Right cardiac atrium (tissue), 5 donors: Measurements from ENCODE around the gene CAPN14. TPM values are rescaled to one million over a fixed set of nuclear protein-coding genes. Genes with fewer than 3 reads are reported as not detected.

Source experiments
- ATAC-seq, 2 donors: fragments of 200-7000 bp; cut with Tn5 transposase; one replicate each; pipeline versions ENCODE4 v1.8.0 to v1.9.1; 2020; ENCODE audit warnings: moderate library complexity in 2 of 2, mild to moderate bottlenecking in 1 of 2
- DNase-seq, 3 donors: peaks; one replicate each; pipeline ENCODE4 v3.0.0-alpha.2; 2020
- H3K27ac ChIP-seq: one replicate; pipeline ENCODE4 v1.5.1; 2013; ENCODE audit warnings: mild to moderate bottlenecking, low read length, control low read depth, moderate library complexity
- H3K27me3 ChIP-seq: one replicate; pipeline ENCODE4 v1.6.1; 2013; ENCODE audit not compliant: control insufficient read depth, insufficient read depth
- H3K4me1 ChIP-seq: one replicate; pipeline ENCODE4 v1.6.1; 2013; ENCODE audit warnings: low read length; ENCODE audit not compliant: control insufficient read depth, insufficient read depth
- H3K4me3 ChIP-seq: one replicate; pipeline ENCODE4 v1.5.1; 2013; ENCODE audit warnings: low read length, control low read depth
- H3K9me3 ChIP-seq: one replicate; pipeline ENCODE4 v1.6.1; 2013; ENCODE audit warnings: low read length; ENCODE audit not compliant: control insufficient read depth
- WGBS: extraction: QIAGEN DNeasy Blood & Tissue Kit; methylation state at CpG from one replicate; pipeline ENCODE4 v1.1.7; 2013; 5-methylcytosine and 5-hydroxymethylcytosine counted together
- intact Hi-C, 4 donors: fragments of 100-400 bp; cut with DNase I; formaldehyde crosslinking; loops; one replicate each; pipeline versions ENCODE4 v1.11.0 to v1.14.0; 2022 to 2023
- polyA plus RNA-seq: library from polyadenylated mRNA; stranded (reverse); fragments of 200-250 nt; gene quantifications from one replicate; pipeline ENCODE4 v1.2.3, GENCODE V29; 2013
- total RNA-seq, 4 donors: library from RNA; stranded (reverse); fragmentation: NEBNext Ultra II Directional; extraction: Animal tissue kit (Norgen Biotek cat#: 25700); gene quantifications; one replicate each; pipeline ENCODE4 v1.2.1, GENCODE V29; 2021
- donor health status: healthy with polysubstance abuse.
- donor health status: DM: no; HTN: yes; CAD: no.
- donor health status: DM: no; HTN: no; CAD: no.
- donor health status: DM: no; HTN: yes; CAD: no; lungs with severe emphysema.
- donor health status: DM: yes; HTN: yes; CAD: no.

CAPN14 gene
- total and polyA plus RNA-seq, 5 donors: 0.07 to 0.18 (median 0.09) TPM

- WGBS: 86% methylated on average over 6 of the region's 6 CpGs
- no peak overlapping the region for H3K4me3 ChIP-seq
- H3K4me1 ChIP-seq: no peaks in the 10 kb centered on the region
- intact Hi-C loops: loop anchor here in 3 of 4 donors (5.0 to 10.0 kb wide), 3 partner anchors 167 to 453 kb away; no protein-coding TSS in a partner anchor
- DNase-seq: no peak
- H3K27me3 ChIP-seq: peaks cover 3% of the 10 kb centered on the region
- H3K9me3 ChIP-seq: no peaks in the 10 kb centered on the region
- ATAC-seq: no peak
- H3K27ac ChIP-seq: no peak overlapping the region
Measured at GRCh38 chr2:31168291-31168690, 49.0 kb downstream of the CAPN14 start.

- DNase-seq: no peak
- H3K4me1 ChIP-seq: no peaks in the 10 kb centered on the region
- H3K27ac ChIP-seq: no peak overlapping the region
- H3K27me3 ChIP-seq: peaks cover 3% of the 10 kb centered on the region
- ATAC-seq: no peak
- intact Hi-C loops: loop anchor here in 3 of 4 donors (5.0 to 10.0 kb wide), 3 partner anchors 168 to 452 kb away; no protein-coding TSS in a partner anchor
- WGBS: 66% methylated on average over 1 of the region's 1 CpG
- H3K9me3 ChIP-seq: no peaks in the 10 kb centered on the region
- no peak overlapping the region for H3K4me3 ChIP-seq
Measured at GRCh38 chr2:31166925-31167324, 50.4 kb downstream of the CAPN14 start.

- DNase-seq (no peak), ATAC-seq (no peak)
- intact Hi-C loops: loop anchor here in 2 of 4 donors (10.0 kb wide), 2 partner anchors 172 to 448 kb away; no protein-coding TSS in a partner anchor
- whole genome bisulfite sequencing: 63% methylated on average over 6 of the region's 6 CpGs
- H3K4me1 ChIP-seq: no peaks in the 10 kb centered on the region
- H3K9me3 ChIP-seq: no peaks in the 10 kb centered on the region
- H3K4me3 ChIP-seq: no peak overlapping the region
- no peak overlapping the region for H3K27ac ChIP-seq
- H3K27me3 ChIP-seq: peaks cover 3% of the 10 kb centered on the region
Measured at GRCh38 chr2:31163011-31163539, 54.2 kb downstream of the CAPN14 start.

GRCh38 chr2:31161637-31162036 is 55.7 kb downstream of the CAPN14 start:
- 88% methylated on average over 6 of the region's 6 CpGs for WGBS
- Histone ChIP-seq H3K27ac (no peak overlapping the region), H3K4me3 (no peak overlapping the region), H3K4me1 (no peaks in the 10 kb centered on the region), H3K27me3 (peaks cover 3% of the 10 kb centered on the region), H3K9me3 (no peaks in the 10 kb centered on the region)
- DNase-seq (no peak), ATAC-seq (no peak)
- intact Hi-C loops: loop anchor here in 2 of 4 donors (10.0 kb wide), 2 partner anchors 173 to 447 kb away; no protein-coding TSS in a partner anchor

- no peak for ATAC-seq
- intact Hi-C loops: no loop called here
- no peaks in the 10 kb centered on the region for H3K27me3 ChIP-seq
Measured at GRCh38 chr2:31151501-31151900, 65.8 kb downstream of the CAPN14 start.

GRCh38 chr2:31150120-31150670 is 67.1 kb downstream of the CAPN14 start:
- Histone ChIP-seq H3K27ac (no peak overlapping the region), H3K9me3 (no peaks in the 10 kb centered on the region), H3K4me1 (no peaks in the 10 kb centered on the region), H3K4me3 (no peak overlapping the region), H3K27me3 (no peaks in the 10 kb centered on the region)
- no peak for DNase-seq
- no peak for ATAC-seq
- intact Hi-C loops: no loop called here
- 87% methylated on average over 6 of the region's 6 CpGs for WGBS

More at GRCh38 chr2:31151501-31151900, 65.8 kb downstream of the CAPN14 start:
- Histone ChIP-seq H3K4me3 (no peak overlapping the region), H3K27ac (no peak overlapping the region), H3K9me3 (no peaks in the 10 kb centered on the region), H3K4me1 (no peaks in the 10 kb centered on the region)
- no peak for DNase-seq
- 68% methylated on average over 6 of the region's 6 CpGs for WGBS

- intact Hi-C loops: no loop called here
- ATAC-seq (no peak), DNase-seq (no peak)
- Histone ChIP-seq H3K4me3 (no peak overlapping the region), H3K9me3 (no peaks in the 10 kb centered on the region), H3K4me1 (no peaks in the 10 kb centered on the region), H3K27ac (no peak overlapping the region), H3K27me3 (no peaks in the 10 kb centered on the region)
- WGBS: 82% methylated on average over 2 of the region's 2 CpGs
Measured at GRCh38 chr2:31148514-31148913, 68.8 kb downstream of the CAPN14 start.

GRCh38 chr2:31147645-31148044 is 69.7 kb downstream of the CAPN14 start:
- DNase-seq: no peak
- ATAC-seq: no peak
- H3K4me3 ChIP-seq: no peak overlapping the region
- WGBS: 77% methylated on average over 5 of the region's 5 CpGs
- no peaks in the 10 kb centered on the region for H3K4me1 ChIP-seq
- H3K27me3 ChIP-seq: no peaks in the 10 kb centered on the region
- intact Hi-C loops: no loop called here
- no peaks in the 10 kb centered on the region for H3K9me3 ChIP-seq
- H3K27ac ChIP-seq: no peak overlapping the region

- no peak overlapping the region for H3K27ac ChIP-seq
- no peaks in the 10 kb centered on the region for H3K9me3 ChIP-seq
- 60% methylated on average over 3 of the region's 3 CpGs for WGBS
- no peaks in the 10 kb centered on the region for H3K27me3 ChIP-seq
- peaks cover 2% of the 10 kb centered on the region for H3K4me1 ChIP-seq
- DNase-seq (no peak), ATAC-seq (no peak)
- no peak overlapping the region for H3K4me3 ChIP-seq
- intact Hi-C loops: no loop called here
Measured at GRCh38 chr2:31142110-31142509, 75.2 kb downstream of the CAPN14 start.

GRCh38 chr2:31141443-31142085 is 75.8 kb downstream of the CAPN14 start:
- ATAC-seq (no peak), DNase-seq (no peak)
- Histone ChIP-seq H3K9me3 (no peaks in the 10 kb centered on the region), H3K27me3 (no peaks in the 10 kb centered on the region), H3K4me3 (no peak overlapping the region), H3K27ac (no peak overlapping the region), H3K4me1 (peaks cover 2% of the 10 kb centered on the region)
- intact Hi-C loops: no loop called here
- 85% methylated on average over 15 of the region's 15 CpGs for WGBS

GRCh38 chr2:31140151-31140550 is 77.2 kb downstream of the CAPN14 start:
- no peak for DNase-seq
- WGBS: 93% methylated on average over 8 of the region's 8 CpGs
- Histone ChIP-seq H3K27me3 (no peaks in the 10 kb centered on the region), H3K9me3 (no peaks in the 10 kb centered on the region), H3K4me1 (peaks cover 2% of the 10 kb centered on the region), H3K27ac (no peak overlapping the region), H3K4me3 (no peak overlapping the region)
- no peak for ATAC-seq
- intact Hi-C loops: no loop called here
